Neural progenitor cell (in vitro differentiated cells): ENCODE results near the gene INO80E.

Experiments
- EZH2 ChIP-seq: fragments of 200-600 bp; sonication (generic); IDR thresholded peaks from 2 replicates; pipeline ENCODE4 v1.6.1; 2017; ENCODE audit warnings: antibody characterized with exemption, mild to moderate bottlenecking, moderate library complexity
- TF ChIP-seq, protein P1 (sequence below): fragments of 200-600 bp; sonication (generic); IDR thresholded peaks from 2 replicates; pipeline ENCODE4 v1.5.1; 2017; ENCODE audit warnings: antibody characterized with exemption, mild to moderate bottlenecking

DNA sequence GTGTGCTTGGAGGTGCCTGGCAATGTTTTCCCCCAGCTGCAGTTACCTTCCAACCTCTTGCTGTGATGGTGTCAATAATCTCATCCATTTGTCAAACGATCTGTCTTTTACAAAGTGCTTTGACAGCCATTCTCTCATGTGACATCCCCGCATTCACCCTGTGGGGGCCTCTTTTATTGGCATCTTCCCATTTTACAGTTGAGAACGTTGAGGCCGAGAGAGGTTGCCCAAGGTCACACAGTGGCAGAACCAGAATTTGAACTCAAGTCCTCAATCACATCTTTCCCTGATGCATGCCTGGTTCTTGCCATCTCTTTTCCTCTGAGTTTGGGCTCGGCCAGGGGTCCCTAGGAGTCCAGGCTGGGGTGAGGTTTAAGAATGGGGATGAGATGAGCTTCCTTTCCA, 20.9 kb upstream of the INO80E start:
- TF ChIP-seq, protein P1, sequence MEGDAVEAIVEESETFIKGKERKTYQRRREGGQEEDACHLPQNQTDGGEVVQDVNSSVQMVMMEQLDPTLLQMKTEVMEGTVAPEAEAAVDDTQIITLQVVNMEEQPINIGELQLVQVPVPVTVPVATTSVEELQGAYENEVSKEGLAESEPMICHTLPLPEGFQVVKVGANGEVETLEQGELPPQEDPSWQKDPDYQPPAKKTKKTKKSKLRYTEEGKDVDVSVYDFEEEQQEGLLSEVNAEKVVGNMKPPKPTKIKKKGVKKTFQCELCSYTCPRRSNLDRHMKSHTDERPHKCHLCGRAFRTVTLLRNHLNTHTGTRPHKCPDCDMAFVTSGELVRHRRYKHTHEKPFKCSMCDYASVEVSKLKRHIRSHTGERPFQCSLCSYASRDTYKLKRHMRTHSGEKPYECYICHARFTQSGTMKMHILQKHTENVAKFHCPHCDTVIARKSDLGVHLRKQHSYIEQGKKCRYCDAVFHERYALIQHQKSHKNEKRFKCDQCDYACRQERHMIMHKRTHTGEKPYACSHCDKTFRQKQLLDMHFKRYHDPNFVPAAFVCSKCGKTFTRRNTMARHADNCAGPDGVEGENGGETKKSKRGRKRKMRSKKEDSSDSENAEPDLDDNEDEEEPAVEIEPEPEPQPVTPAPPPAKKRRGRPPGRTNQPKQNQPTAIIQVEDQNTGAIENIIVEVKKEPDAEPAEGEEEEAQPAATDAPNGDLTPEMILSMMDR: no peak
- no peak for TF ChIP-seq EZH2
